ENCODE data around the gene TPRX2. TPM values are rescaled to one million over a fixed set of nuclear protein-coding genes. Genes with fewer than 3 reads are reported as not detected.

Gene TPRX2
- total and polyA plus RNA-seq, 2 donors (not counting 1 experiment from before 2014, with no cell fraction given) = not detected

DNA sequence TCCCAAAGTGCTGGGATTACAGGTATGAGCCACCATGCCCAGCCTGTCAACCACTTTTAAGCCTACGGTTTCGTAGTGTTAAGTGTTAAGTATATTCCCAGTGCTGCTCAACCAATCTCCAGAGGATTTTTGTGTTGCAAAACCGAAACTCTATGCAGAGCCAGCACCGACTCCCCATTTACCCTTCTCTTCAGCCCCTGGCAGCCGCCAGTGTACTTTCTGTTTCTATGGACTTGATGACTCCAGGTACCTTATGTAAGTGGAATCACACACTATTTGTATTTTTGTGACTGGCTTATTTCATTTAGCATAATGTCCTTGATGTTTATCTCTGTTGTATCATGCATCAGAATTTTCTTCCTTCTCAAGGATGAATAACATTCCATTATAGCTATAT, 26.0 kb downstream of the TPRX2 start:
- H3K4me2 ChIP-seq (replicated peaks; ENCODE audit: low read depth, low read length, poor library complexity, severe bottlenecking) = no peak overlapping the region
- Mint-ChIP-seq H3K27me3 (peaks cover 9% of the 10 kb centered on the region), H3K27ac (no peak overlapping the region), H3K9me3 (ENCODE audit: insufficient read depth) (no peaks in the 10 kb centered on the region), H3K4me3 (no peak overlapping the region), H3K4me1 (no peaks in the 10 kb centered on the region)
- H3K79me2 ChIP-seq (ENCODE audit: control insufficient read depth, insufficient read depth, low read length) = no peaks in the 10 kb centered on the region
- H3K9me3 ChIP-seq (ENCODE audit: control extremely low read depth in 1 of 3, control insufficient read depth in 2 of 3, insufficient read depth in 1 of 3, low read length in 2 of 3) = peaks cover 0 to 2% (median 0%) of the 10 kb centered on the region in 3 donors
- H4K20me1 ChIP-seq (ENCODE audit: control insufficient read depth, insufficient read depth, low read length, poor library complexity, severe bottlenecking) = no peaks in the 10 kb centered on the region
- no peaks in the 10 kb centered on the region for H3K4me1 ChIP-seq (ENCODE audit: control insufficient read depth in 2 of 2, insufficient read depth in 2 of 2, low read length in 2 of 2)
- H3K9ac ChIP-seq (ENCODE audit: low read length) = no peak overlapping the region
- POLR2A ChIA-PET = interaction anchor here (0.7 kb wide), 1 partner anchor 305 kb away, joined by 5 read pairs; no protein-coding TSS in a partner anchor
- ATAC-seq (ENCODE audit: low read depth) (no peak), DNase-seq (no peak)
- peaks cover 0 to 5% (median 2%) of the 10 kb centered on the region in 4 experiments for H3K27me3 ChIP-seq (replicated peaks in 1 of 4; ENCODE audit: control extremely low read depth in 1 of 4, control insufficient read depth in 3 of 4, insufficient read depth in 4 of 4, low read length in 3 of 4)
- H3K27ac ChIP-seq (ENCODE audit: low read length in 2 of 2) = no peak overlapping the region
- WGBS (ENCODE audit: insufficient coverage) = no CpG with 5 or more reads among the region's 5 CpGs
- no peak overlapping the region for H3K4me3 ChIP-seq (ENCODE audit: control extremely low read depth in 1 of 5, extremely low read depth in 1 of 5, insufficient read depth in 1 of 5, low read depth in 2 of 5, low read length in 4 of 5)
- no peak overlapping the region for H2AFZ ChIP-seq (ENCODE audit: insufficient read depth, low read depth, low read length, poor library complexity, severe bottlenecking)
- H3K36me3 ChIP-seq (replicated peaks in 1 of 2; ENCODE audit: control extremely low read depth in 1 of 2, control insufficient read depth in 1 of 2, extremely low read depth in 1 of 2, insufficient read depth in 2 of 2, low read length in 1 of 2) = no peaks in the 10 kb centered on the region
- CTCF ChIA-PET = no interaction called here
- TF ChIP-seq EZH2 (IDR thresholded peaks at IDR 0.05; ENCODE audit: borderline replicate concordance, insufficient read depth, low read depth, low read length, poor library complexity, severe bottlenecking) = no peak
- TF ChIP-seq CTCF (IDR thresholded peaks at IDR 0.05) = no peak
- intact Hi-C loops (cut with micrococcal nuclease) = no loop called here

- intact Hi-C loops (cut with micrococcal nuclease) = no loop called here
- no peak within 1 kb of the TSS for H3K4me2 ChIP-seq (replicated peaks; ENCODE audit: low read depth, low read length, poor library complexity, severe bottlenecking)
- no peak within 1 kb of the TSS for H3K27ac ChIP-seq (ENCODE audit: low read length in 2 of 2)
- Mint-ChIP-seq H3K4me1 (no peaks in the 10 kb centered on the region), H3K27ac (no peak within 1 kb of the TSS), H3K4me3 (no peak within 1 kb of the TSS), H3K9me3 (ENCODE audit: insufficient read depth) (peaks cover 2% of the 10 kb centered on the region), H3K27me3 (peaks cover 14% of the 10 kb centered on the region)
- no peaks in the 10 kb centered on the region for H3K36me3 ChIP-seq (replicated peaks in 1 of 2; ENCODE audit: control extremely low read depth in 1 of 2, control insufficient read depth in 1 of 2, extremely low read depth in 1 of 2, insufficient read depth in 2 of 2, low read length in 1 of 2)
- 82% methylated on average over 8 of the region's 12 CpGs for WGBS (ENCODE audit: insufficient coverage)
- H2AFZ ChIP-seq (ENCODE audit: insufficient read depth, low read depth, low read length, poor library complexity, severe bottlenecking) = no peak within 1 kb of the TSS
- H3K4me1 ChIP-seq (ENCODE audit: control insufficient read depth in 2 of 2, insufficient read depth in 2 of 2, low read length in 2 of 2) = no peaks in the 10 kb centered on the region
- ChIA-PET CTCF (no interaction called here), POLR2A (no interaction called here)
- ATAC-seq (ENCODE audit: low read depth) (no peak), DNase-seq (no peak)
- peaks cover 0 to 5% (median 2%) of the 10 kb centered on the region in 4 experiments for H3K27me3 ChIP-seq (replicated peaks in 1 of 4; ENCODE audit: control extremely low read depth in 1 of 4, control insufficient read depth in 3 of 4, insufficient read depth in 4 of 4, low read length in 3 of 4)
- H3K4me3 ChIP-seq (ENCODE audit: control extremely low read depth in 1 of 5, extremely low read depth in 1 of 5, insufficient read depth in 1 of 5, low read depth in 2 of 5, low read length in 4 of 5) = no peak within 1 kb of the TSS
- H4K20me1 ChIP-seq (ENCODE audit: control insufficient read depth, insufficient read depth, low read length, poor library complexity, severe bottlenecking) = no peaks in the 10 kb centered on the region
- no peak within 1 kb of the TSS for H3K9ac ChIP-seq (ENCODE audit: low read length)
- no peaks in the 10 kb centered on the region for H3K9me3 ChIP-seq (ENCODE audit: control extremely low read depth in 1 of 3, control insufficient read depth in 2 of 3, insufficient read depth in 1 of 3, low read length in 2 of 3)
- H3K79me2 ChIP-seq (ENCODE audit: control insufficient read depth, insufficient read depth, low read length) = no peaks in the 10 kb centered on the region
- no peak for TF ChIP-seq EZH2 (IDR thresholded peaks at IDR 0.05; ENCODE audit: borderline replicate concordance, insufficient read depth, low read depth, low read length, poor library complexity, severe bottlenecking)
- no peak for TF ChIP-seq CTCF (IDR thresholded peaks at IDR 0.05)
Measured at GRCh38 chr19:47886010-47886559, 27.1 kb downstream of the TPRX2 start, which contains the start of gene SULT2A1. Gene SULT2A1, minus strand, starts transcription at chr19:47886315. Its CDS starts 58 bp downstream, at chr19:47886257.
